Stimulated activated CD4-positive, alpha-beta T cell treated with anti-CD3 and anti-CD28 coated beads, Interleukin-1b, Interleukin-23, amount 100 ng/mL, for 1 hour (primary cell): ENCODE measurements around the gene TTC7B.

Source experiments
- DNase-seq, 2 donors: peaks; one replicate each; pipeline ENCODE4 v3.0.0-alpha.2; 2020; ENCODE audit warnings: low read depth in 2 of 2

The TTC7B gene

GRCh38 chr14:90489916-90490719 is 326.1 kb downstream of the TTC7B start:
- DNase-seq: no peak

GRCh38 chr14:90489306-90489705 is 326.9 kb downstream of the TTC7B start:
- no peak for DNase-seq

GRCh38 chr14:90488256-90488655 is 328.0 kb downstream of the TTC7B start:
- no peak for DNase-seq

- no peak for DNase-seq
Observed at GRCh38 chr14:90487462-90487861, 328.8 kb downstream of the TTC7B start.

GRCh38 chr14:90487031-90487430 is 329.2 kb downstream of the TTC7B start:
- DNase-seq: no peak

- no peak for DNase-seq
Observed at GRCh38 chr14:90484291-90484690, 331.9 kb downstream of the TTC7B start.

GRCh38 chr14:90483571-90483974 is 332.7 kb downstream of the TTC7B start:
- DNase-seq: no peak

- DNase-seq: no peak
Observed at GRCh38 chr14:90483117-90483516, 333.1 kb downstream of the TTC7B start.

GRCh38 chr14:90475298-90475697 is 340.9 kb downstream of the TTC7B start:
- no peak for DNase-seq
